Measurements from ENCODE around the gene KDM4F. TPM values are rescaled to one million over a fixed set of nuclear protein-coding genes. Genes with fewer than 3 reads are reported as not detected.
"Not testable (repeated sequence)": the region's sequence is repeated elsewhere in the genome, so short reads cannot be mapped to it uniquely, and the experiment has no call there.

The KDM4F gene
- not detected for total RNA-seq

GRCh38 chr11:95049122-95049521 is at the start of gene KDM4F:
KDM4F (plus strand) TSS chr11:95049422.
- in situ Hi-C loops (cut with MboI; ENCODE audit: low sequenced_read_pairs in 4 of 4) = not testable (repeated sequence)

GRCh38 chr11:95003716-95004115 is 45.5 kb upstream of the KDM4F start:
- in situ Hi-C loops (cut with MboI; ENCODE audit: low sequenced_read_pairs in 4 of 4) (no loop called here), intact Hi-C loops (cut with DNase I; ENCODE audit: low total_unique reads) (no loop called here)
- Histone ChIP-seq H3K36me3 (no peaks in the 10 kb centered on the region), H3K9me3 (no peaks in the 10 kb centered on the region), H3K4me1 (no peaks in the 10 kb centered on the region), H3K27ac (no peak overlapping the region), H3K4me3 (no peak overlapping the region), H3K27me3 (no peaks in the 10 kb centered on the region)
- TF ChIP-seq CTCF (IDR thresholded peaks at IDR 0.05 in 4 of 5, conservative IDR thresholded peaks at IDR 0.05 in 1 of 5) (no peak), POLR2A (IDR thresholded peaks at IDR 0.05) (no peak)
- ATAC-seq = no peak
- no peak for DNase-seq

More at GRCh38 chr11:95049122-95049521, at the start of gene KDM4F:
- DNase-seq; H3K27ac ChIP-seq; H3K4me3 ChIP-seq; intact Hi-C loops (cut with DNase I; ENCODE audit: low total_unique reads); H3K9me3 ChIP-seq; H3K36me3 ChIP-seq; H3K27me3 ChIP-seq; H3K4me1 ChIP-seq; ATAC-seq: not testable (repeated sequence)

- Histone ChIP-seq H3K36me3 (no peaks in the 10 kb centered on the region), H3K4me1 (no peaks in the 10 kb centered on the region), H3K27me3 (no peaks in the 10 kb centered on the region), H3K9me3 (no peaks in the 10 kb centered on the region), H3K27ac (no peak overlapping the region), H3K4me3 (no peak overlapping the region)
- ATAC-seq = no peak
- DNase-seq = no peak
- intact Hi-C loops (cut with DNase I; ENCODE audit: low total_unique reads) (no loop called here), in situ Hi-C loops (cut with MboI; ENCODE audit: low sequenced_read_pairs in 4 of 4) (no loop called here)
- TF ChIP-seq CTCF (IDR thresholded peaks at IDR 0.05 in 4 of 5, conservative IDR thresholded peaks at IDR 0.05 in 1 of 5) = no peak
- TF ChIP-seq POLR2A (IDR thresholded peaks at IDR 0.05) = no peak
These were observed 43.6 kb upstream of the KDM4F start for GRCh38 chr11:95005642-95006041.

GRCh38 chr11:95011376-95011775 is 37.8 kb upstream of the KDM4F start:
- DNase-seq (no peak), ATAC-seq (no peak)
- H3K36me3 ChIP-seq = no peaks in the 10 kb centered on the region
- H3K27ac ChIP-seq = no peak overlapping the region
- H3K9me3 ChIP-seq = no peaks in the 10 kb centered on the region
- TF ChIP-seq POLR2A (IDR thresholded peaks at IDR 0.05) = no peak
- no peak for TF ChIP-seq CTCF (IDR thresholded peaks at IDR 0.05 in 4 of 5, conservative IDR thresholded peaks at IDR 0.05 in 1 of 5)
- H3K4me1 ChIP-seq = no peaks in the 10 kb centered on the region
- intact Hi-C loops (cut with DNase I; ENCODE audit: low total_unique reads) (no loop called here), in situ Hi-C loops (cut with MboI; ENCODE audit: low sequenced_read_pairs in 4 of 4) (no loop called here)
- H3K4me3 ChIP-seq = no peak overlapping the region
- H3K27me3 ChIP-seq = no peaks in the 10 kb centered on the region

- intact Hi-C loops (cut with DNase I; ENCODE audit: low total_unique reads) = no loop called here
- no peaks in the 10 kb centered on the region for H3K36me3 ChIP-seq
- H3K4me1 ChIP-seq = no peaks in the 10 kb centered on the region
- ATAC-seq (no peak), DNase-seq (no peak)
- H3K9me3 ChIP-seq = no peaks in the 10 kb centered on the region
- no peak overlapping the region for H3K4me3 ChIP-seq
- H3K27me3 ChIP-seq = no peaks in the 10 kb centered on the region
- TF ChIP-seq CTCF (IDR thresholded peaks at IDR 0.05 in 4 of 5, conservative IDR thresholded peaks at IDR 0.05 in 1 of 5) = no peak
- TF ChIP-seq POLR2A (IDR thresholded peaks at IDR 0.05) = no peak
- no peak overlapping the region for H3K27ac ChIP-seq
- in situ Hi-C loops (cut with MboI; ENCODE audit: low sequenced_read_pairs in 4 of 4) = no loop called here
These were observed 34.9 kb upstream of the KDM4F start for GRCh38 chr11:95014184-95014821.
